Spleen (tissue), 7 donors: ENCODE data around the gene SLC35F6.
"Not testable (repeated sequence)": the region's sequence is repeated elsewhere in the genome, so short reads cannot be mapped to it uniquely, and the experiment has no call there.

Source experiments
- CTCF ChIP-seq, 11 experiments: fragments of 200-600 bp in 7 of 11; fragments of 450-650 bp in 4 of 11; sonication (generic) in 4 of 11; IDR thresholded peaks in 8 of 11; conservative IDR thresholded peaks in 3 of 11; 1 replicate in 7 of 11; 2 replicates in 4 of 11; pipeline versions ENCODE4 v1.4.0 to v1.8.0; 2016 to 2021; ENCODE audit warnings: antibody characterized with exemption in 11 of 11, inconsistent platforms in 4 of 11, mild to moderate bottlenecking in 1 of 11
- POLR2A ChIP-seq, 3 donors: fragments of 450-650 bp; IDR thresholded peaks; one replicate each; pipeline ENCODE4 v1.5.1; 2017; ENCODE audit warnings: antibody characterized with exemption in 3 of 3, mild to moderate bottlenecking in 1 of 3
- POLR2AphosphoS5 ChIP-seq, 3 donors: sonication (generic); formaldehyde crosslinking; IDR thresholded peaks; one replicate each; pipeline ENCODE4 v1.5.1; 2017; ENCODE audit warnings: antibody characterized with exemption in 3 of 3
- donor health status: DM: no; HTN: no; CAD: no; lungs with moderate emphysema.
- donor health status: DM: no; HTN: no; CAD: no.
- donor health status: DM: no; HTN: no; CAD: no.

GRCh38 chr2:26760991-26761390 lies 3.1 kb upstream of the SLC35F6 start:
- not testable (repeated sequence) for TF ChIP-seq POLR2A (IDR thresholded peaks at IDR 0.05); CTCF (IDR thresholded peaks at IDR 0.05 in 8 of 11, conservative IDR thresholded peaks at IDR 0.05 in 3 of 11); POLR2AphosphoS5 (IDR thresholded peaks at IDR 0.05)
